Tibial artery (tissue), 4 donors: ENCODE data around the gene PLEKHA4.

Experiments used
- DNase-seq, 2 donors: peaks; one replicate each; pipeline ENCODE4 v3.0.0-alpha.2; 2019
- H3K27ac ChIP-seq, 2 donors: fragments of 200-600 bp; sonication (generic) in 1 of 2; 1 replicate in 1 of 2; 2 replicates in 1 of 2; pipeline ENCODE4 v1.5.1; 2018 to 2019; ENCODE audit warnings: mild to moderate bottlenecking in 1 of 2
- H3K27me3 ChIP-seq, 2 donors: fragments of 200-600 bp; sonication (generic) in 1 of 2; one replicate each; pipeline versions ENCODE4 v1.5.1 to v1.6.0; 2016 to 2019
- H3K36me3 ChIP-seq, 3 donors: fragments of 200-600 bp; sonication (generic) in 2 of 3; one replicate each; pipeline ENCODE4 v1.5.1; 2016 to 2019; ENCODE audit warnings: mild to moderate bottlenecking in 2 of 3
- H3K4me1 ChIP-seq, 4 donors: fragments of 200-600 bp; sonication (generic) in 2 of 4; 1 replicate in 3 of 4; 2 replicates in 1 of 4; pipeline ENCODE4 v1.5.1; 2016 to 2019
- H3K4me3 ChIP-seq, 2 donors: fragments of 200-600 bp; sonication (generic) in 1 of 2; 1 replicate in 1 of 2; 2 replicates in 1 of 2; pipeline ENCODE4 v1.5.1; 2018 to 2019; ENCODE audit warnings: mild to moderate bottlenecking in 2 of 2
- H3K9me3 ChIP-seq, 3 donors: fragments of 200-600 bp; sonication (generic) in 1 of 3; one replicate each; pipeline ENCODE4 v1.5.1; 2016 to 2019
- CTCF ChIP-seq, 2 experiments: fragments of 200-600 bp in 1 of 2; fragments of 450-650 bp in 1 of 2; IDR thresholded peaks; one replicate each; pipeline ENCODE4 v1.5.1; 2017 to 2019; ENCODE audit warnings: antibody characterized with exemption in 2 of 2, mild to moderate bottlenecking in 1 of 2, moderate library complexity in 1 of 2
- intact Hi-C: fragments of 100-400 bp; cut with DNase I; formaldehyde crosslinking; loops from one replicate; pipeline ENCODE4 v1.15.0; 2023; ENCODE audit warnings: low total_unique reads

The PLEKHA4 gene

GRCh38 chr19:48807590-48808308 lies 60.7 kb downstream of the PLEKHA4 start:
- no peak for DNase-seq
- no peak for TF ChIP-seq CTCF (IDR thresholded peaks at IDR 0.05)
- H3K36me3 ChIP-seq: peaks cover 0 to 32% (median 0%) of the 10 kb centered on the region in 3 donors
- H3K9me3 ChIP-seq: no peaks in the 10 kb centered on the region
- intact Hi-C loops: no loop called here
- H3K27ac ChIP-seq: no peak overlapping the region
- H3K4me1 ChIP-seq: peaks cover 0 to 42% (median 10%) of the 10 kb centered on the region in 4 donors
- no peak overlapping the region for H3K4me3 ChIP-seq
- no peaks in the 10 kb centered on the region for H3K27me3 ChIP-seq

- TF ChIP-seq CTCF (IDR thresholded peaks at IDR 0.05): no peak
- Histone ChIP-seq H3K4me1 (peaks cover 0 to 34% (median 8%) of the 10 kb centered on the region in 4 donors), H3K9me3 (no peaks in the 10 kb centered on the region), H3K27me3 (no peaks in the 10 kb centered on the region), H3K36me3 (peaks cover 0 to 32% (median 0%) of the 10 kb centered on the region in 3 donors), H3K27ac (no peak overlapping the region), H3K4me3 (no peak overlapping the region)
- no peak for DNase-seq
- intact Hi-C loops: no loop called here
Observed at GRCh38 chr19:48806818-48807589, 61.4 kb downstream of the PLEKHA4 start.

DNA sequence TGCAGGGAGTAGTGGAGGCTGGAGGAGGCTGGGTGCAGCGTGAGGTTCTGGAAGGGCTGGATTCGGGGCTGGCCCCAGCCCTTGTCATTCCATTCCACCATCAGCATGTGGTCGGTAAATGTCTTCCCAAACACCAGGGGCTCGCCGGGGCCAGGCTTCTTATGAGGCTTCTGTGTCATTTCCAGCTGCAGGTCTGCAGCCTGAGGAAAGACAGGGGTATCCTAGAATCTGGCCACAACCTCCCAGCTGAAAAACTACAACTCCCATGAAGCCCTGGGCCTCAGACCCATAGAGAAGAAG lies 61.9 kb downstream of the PLEKHA4 start:
- no peak overlapping the region for H3K27ac ChIP-seq
- peak in 1 of 2 donors; percentile 40 for DNase-seq
- H3K4me3 ChIP-seq: no peak overlapping the region
- no peak for TF ChIP-seq CTCF (IDR thresholded peaks at IDR 0.05)
- H3K9me3 ChIP-seq: no peaks in the 10 kb centered on the region
- H3K36me3 ChIP-seq: peaks cover 0 to 32% (median 0%) of the 10 kb centered on the region in 3 donors
- no peaks in the 10 kb centered on the region for H3K27me3 ChIP-seq
- intact Hi-C loops: no loop called here
- H3K4me1 ChIP-seq: peaks cover 0 to 29% (median 8%) of the 10 kb centered on the region in 4 donors

GRCh38 chr19:48805452-48805851 lies 63.0 kb downstream of the PLEKHA4 start:
- intact Hi-C loops: no loop called here
- no peak for DNase-seq
- TF ChIP-seq CTCF (IDR thresholded peaks at IDR 0.05): no peak
- H3K36me3 ChIP-seq: peaks cover 0 to 32% (median 0%) of the 10 kb centered on the region in 3 donors
- no peaks in the 10 kb centered on the region for H3K27me3 ChIP-seq
- H3K4me3 ChIP-seq: no peak overlapping the region
- no peak overlapping the region for H3K27ac ChIP-seq
- peaks cover 0 to 26% (median 7%) of the 10 kb centered on the region in 4 donors for H3K4me1 ChIP-seq
- no peaks in the 10 kb centered on the region for H3K9me3 ChIP-seq

DNA sequence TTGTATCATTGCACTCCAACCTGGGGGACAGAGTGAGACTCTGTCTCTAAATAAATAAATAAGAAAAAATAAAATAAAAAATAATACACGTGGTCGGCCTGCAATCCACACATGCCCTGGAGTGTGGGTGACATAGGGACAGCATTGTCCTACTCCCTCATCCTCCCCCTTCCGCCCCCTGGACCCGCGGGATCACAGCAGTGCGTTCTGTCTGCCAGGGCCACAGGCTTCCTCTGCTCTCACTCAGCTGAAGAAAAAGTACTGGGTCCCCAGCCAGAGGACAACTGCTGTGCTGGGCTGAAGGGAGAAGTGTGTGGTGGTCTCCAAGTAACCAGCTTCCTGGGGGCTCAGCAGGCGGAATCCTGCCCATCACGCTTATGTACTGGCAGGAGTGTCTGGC lies 63.9 kb downstream of the PLEKHA4 start:
- Histone ChIP-seq H3K27me3 (no peaks in the 10 kb centered on the region), H3K9me3 (no peaks in the 10 kb centered on the region), H3K4me3 (no peak overlapping the region), H3K36me3 (peaks cover 0 to 40% (median 5%) of the 10 kb centered on the region in 3 donors), H3K4me1 (peaks cover 0 to 16% (median 2%) of the 10 kb centered on the region in 4 donors), H3K27ac (no peak overlapping the region)
- intact Hi-C loops: no loop called here
- no peak for TF ChIP-seq CTCF (IDR thresholded peaks at IDR 0.05)
- DNase-seq: no peak
